SK-N-SH (cell line): ENCODE data around the gene KNDC1. TPM values are rescaled to one million over a fixed set of nuclear protein-coding genes. Genes with fewer than 3 reads are reported as not detected.

Experiments
- CTCF ChIA-PET: fragments of 300-600, 350-600 bp; formaldehyde crosslinking; extraction: SDS; loops from one replicate; lab custom pipeline; 2021; lab: Yijun Ruan, JAX
- POLR2A ChIA-PET: fragments of 350-600 bp; sonication (Branson Sonifier 250); formaldehyde crosslinking; extraction: SDS; loops from one replicate; lab custom pipeline; 2020; ENCODE audit warnings: antibody characterized with exemption, inconsistent platforms; lab: Yijun Ruan, JAX
- DNase-seq: peaks from one replicate; pipeline ENCODE4 v3.0.0; 2012
- H2AFZ ChIP-seq: fragments of 200-600 bp; sonication (generic); 2 replicates; pipeline ENCODE4 v1.8.1; 2016; ENCODE audit warnings: antibody characterized with exemption, mild to moderate bottlenecking, low read depth
- H3F3A ChIP-seq: fragments of 200-600 bp; sonication (generic); replicated peaks from 2 replicates; pipeline ENCODE3; 2016; ENCODE audit warnings: antibody characterized with exemption, mild to moderate bottlenecking; ENCODE audit not compliant: insufficient read depth
- H3K27ac ChIP-seq, 2 experiments: fragments of 200-500 bp in 1 of 2; fragments of 200-600 bp in 1 of 2; sonication (Bioruptor generic) in 1 of 2; sonication (generic), shearing (Covaris generic) in 1 of 2; 2 replicates each; pipeline versions ENCODE4 v1.5.1 to v1.6.1; 2014 to 2016; ENCODE audit warnings: low read depth in 2 of 2, inconsistent platforms in 1 of 2, low read length in 1 of 2, mild to moderate bottlenecking in 1 of 2, mixed read lengths in 1 of 2
- H3K27me3 ChIP-seq: fragments of 200-600 bp; sonication (generic), shearing (Covaris generic); 2 replicates; pipeline ENCODE4 v1.6.1; 2016; ENCODE audit warnings: mixed run types; ENCODE audit not compliant: insufficient read depth
- H3K36me3 ChIP-seq, 2 experiments: fragments of 200-500 bp in 1 of 2; fragments of 200-600 bp in 1 of 2; sonication (Bioruptor generic) in 1 of 2; sonication (generic) in 1 of 2; replicated peaks in 1 of 2; 2 replicates each; pipeline versions ENCODE3 to v1.5.1; 2014 to 2016; ENCODE audit warnings: low read length in 1 of 2, mild to moderate bottlenecking in 1 of 2; ENCODE audit not compliant: insufficient read depth in 2 of 2, control insufficient read depth in 1 of 2
- H3K4me1 ChIP-seq, 2 experiments: fragments of 200-500 bp in 1 of 2; fragments of 200-600 bp in 1 of 2; sonication (Bioruptor generic) in 1 of 2; sonication (generic), shearing (Covaris generic) in 1 of 2; 2 replicates each; pipeline versions ENCODE4 v1.5.1 to v1.6.1; 2014 to 2016; ENCODE audit warnings: low read depth in 1 of 2, low read length in 1 of 2, mixed run types in 1 of 2; ENCODE audit not compliant: insufficient read depth in 2 of 2, control insufficient read depth in 1 of 2
- H3K4me2 ChIP-seq: fragments of 200-600 bp; sonication (generic), shearing (Covaris generic); 2 replicates; pipeline ENCODE4 v1.6.1; 2017; ENCODE audit warnings: mixed run types
- H3K4me3 ChIP-seq, 2 experiments: fragments of 200-500 bp in 1 of 2; fragments of 200-600 bp in 1 of 2; sonication (Bioruptor generic) in 1 of 2; sonication (generic), shearing (Covaris generic) in 1 of 2; 2 replicates each; pipeline versions ENCODE4 v1.5.1 to v1.8.1; 2014 to 2016; ENCODE audit warnings: low read depth in 2 of 2, inconsistent platforms in 1 of 2, low read length in 1 of 2, mild to moderate bottlenecking in 1 of 2, mixed read lengths in 1 of 2, moderate library complexity in 1 of 2
- H3K79me2 ChIP-seq: fragments of 200-600 bp; sonication (generic); 2 replicates; pipeline ENCODE4 v1.8.1; 2017; ENCODE audit warnings: mild to moderate bottlenecking; ENCODE audit not compliant: insufficient read depth
- H3K9ac ChIP-seq: fragments of 200-600 bp; sonication (generic); 2 replicates; pipeline ENCODE4 v1.6.1; 2017; ENCODE audit warnings: mixed run types
- H3K9me2 ChIP-seq: fragments of 200-600 bp; sonication (generic); 2 replicates; pipeline ENCODE4 v1.6.1; 2017; ENCODE audit warnings: mixed run types
- H3K9me3 ChIP-seq: fragments of 200-600 bp; sonication (generic); 2 replicates; pipeline ENCODE4 v1.6.1; 2017; ENCODE audit warnings: mixed run types, mild to moderate bottlenecking, moderate library complexity
- H4K20me1 ChIP-seq: fragments of 200-600 bp; sonication (generic); 2 replicates; pipeline ENCODE4 v1.6.1; 2017; ENCODE audit warnings: mild to moderate bottlenecking, mixed run types; ENCODE audit not compliant: insufficient read depth
- ELF1 ChIP-seq: IDR thresholded peaks from 2 replicates; pipeline ENCODE4 v1.4.0; 2012
- EZH2phosphoT487 ChIP-seq: fragments of 200-600 bp; sonication (generic); IDR thresholded peaks from 2 replicates; pipeline ENCODE4 v1.6.1; 2017; ENCODE audit warnings: low read depth, mixed run types, mild to moderate bottlenecking, antibody characterized with exemption, moderate library complexity, borderline replicate concordance
- IRF3 ChIP-seq: fragments of 150-350 bp; IDR thresholded peaks from 2 replicates; pipeline ENCODE4 v1.6.1; 2016; ENCODE audit warnings: mild to moderate bottlenecking, low read depth, low read length
- JUND ChIP-seq: IDR thresholded peaks from 2 replicates; pipeline ENCODE4 v1.4.0; 2012
- MAX ChIP-seq: IDR thresholded peaks from 2 replicates; pipeline ENCODE4 v1.4.0; 2012; ENCODE audit warnings: low read depth
- MEF2A ChIP-seq: IDR thresholded peaks from 2 replicates; pipeline ENCODE4 v1.4.0; 2012; ENCODE audit warnings: low read depth, borderline replicate concordance
- MXI1 ChIP-seq: IDR thresholded peaks from 2 replicates; pipeline ENCODE4 v1.6.1; 2012; ENCODE audit warnings: mild to moderate bottlenecking, low read depth, low read length, improper control_type of control experiment
- NRF1 ChIP-seq: IDR thresholded peaks from 2 replicates; pipeline ENCODE4 v1.6.1; 2012; ENCODE audit warnings: low read depth, mild to moderate bottlenecking, low read length
- RAD21 ChIP-seq: IDR thresholded peaks from 2 replicates; pipeline ENCODE4 v1.6.1; 2012; ENCODE audit warnings: mild to moderate bottlenecking, low read length
- RCOR1 ChIP-seq: fragments of 150-350 bp; IDR thresholded peaks from 2 replicates; pipeline ENCODE4 v1.6.1; 2017; ENCODE audit warnings: antibody characterized with exemption, low read length
- REST ChIP-seq: IDR thresholded peaks from 2 replicates; pipeline ENCODE4 v1.6.1; 2012; ENCODE audit warnings: mild to moderate bottlenecking, low read depth, low read length, moderate library complexity
- RXRA ChIP-seq: IDR thresholded peaks from 2 replicates; pipeline ENCODE4 v1.4.0; 2012; ENCODE audit warnings: low read depth, mild to moderate bottlenecking, borderline replicate concordance
- SMC3 ChIP-seq: IDR thresholded peaks from 2 replicates; pipeline ENCODE4 v1.6.1; 2012; ENCODE audit warnings: low read depth, low read length, improper control_type of control experiment
- TCF12 ChIP-seq: IDR thresholded peaks from 2 replicates; pipeline ENCODE4 v1.4.0; 2012
- YY1 ChIP-seq: IDR thresholded peaks from 2 replicates; pipeline ENCODE4 v1.4.0; 2012; ENCODE audit warnings: low read depth, mild to moderate bottlenecking
- WGBS: methylation state at CpG from one replicate; pipeline ENCODE4 v1.1.6; 2017; ENCODE audit warnings: low lambda C conversion rate; 5-methylcytosine and 5-hydroxymethylcytosine counted together
- polyA plus RNA-seq, 3 experiments: library from polyadenylated mRNA; depleted of rRNA; stranded (reverse); fragments of >200 nt; gene quantifications; 2 replicates each; pipeline ENCODE4 v1.2.3, GENCODE V29; 2012

KNDC1 gene
- polyA plus RNA-seq, 1 of the 3 experiments (the other 2 are of a cell fraction), result 1.4 TPM

- Histone ChIP-seq H3K9me2 (no peaks in the 10 kb centered on the region), H3F3A (peaks cover 6% of the 10 kb centered on the region), H4K20me1 (no peaks in the 10 kb centered on the region), H3K27me3 (no peaks in the 10 kb centered on the region), H3K4me2 (no peak overlapping the region), H2AFZ (no peak overlapping the region), H3K4me3 (no peak overlapping the region), H3K9me3 (no peaks in the 10 kb centered on the region), H3K36me3 (no peaks in the 10 kb centered on the region), H3K79me2 (no peaks in the 10 kb centered on the region), H3K9ac (no peak overlapping the region), H3K4me1 (peaks cover 3 to 16% of the 10 kb centered on the region in 2 experiments; a peak in 3 of 4 replicates), H3K27ac (no peak overlapping the region)
- POLR2A ChIA-PET, result no interaction called here
- CTCF ChIA-PET, result no interaction called here
- WGBS, result no CpG with 5 or more reads among the region's 15 CpGs
- no peak for DNase-seq
- TF ChIP-seq YY1, result no peak
- TF ChIP-seq MEF2A, result no peak
- TF ChIP-seq SMC3, result no peak
- no peak for TF ChIP-seq JUND
- no peak for TF ChIP-seq NRF1
- no peak for TF ChIP-seq EZH2phosphoT487
- no peak for TF ChIP-seq RCOR1
- no peak for TF ChIP-seq ELF1
- no peak for TF ChIP-seq IRF3
- no peak for TF ChIP-seq REST
- no peak for TF ChIP-seq MXI1
- TF ChIP-seq TCF12, result no peak
Measured at GRCh38 chr10:133255323-133255722, 95.3 kb downstream of the KNDC1 start.

GRCh38 chr10:133257489-133258065, 97.6 kb downstream of the KNDC1 start:
- no peaks in the 10 kb centered on the region for H3K79me2 ChIP-seq
- no peaks in the 10 kb centered on the region for H3K27me3 ChIP-seq
- no peak overlapping the region for H3K27ac ChIP-seq
- no peak overlapping the region for H3K4me2 ChIP-seq
- no peaks in the 10 kb centered on the region for H3K36me3 ChIP-seq
- peak; percentile 69 for DNase-seq
- ChIA-PET POLR2A (no interaction called here), CTCF (interaction anchor here (1.1 to 1.3 kb wide), 2 partner anchors 51 to 114 kb away, joined by 3 to 5 read pairs; no protein-coding TSS in a partner anchor)
- H4K20me1 ChIP-seq, result no peaks in the 10 kb centered on the region
- WGBS, result 67% methylated on average over 25 of the region's 27 CpGs
- peaks cover 13 to 16% of the 10 kb centered on the region in 2 experiments; a peak in 3 of 4 replicates for H3K4me1 ChIP-seq
- H3K9me3 ChIP-seq, result no peaks in the 10 kb centered on the region
- H3K4me3 ChIP-seq, result no peak overlapping the region
- peaks cover 6% of the 10 kb centered on the region for H3F3A ChIP-seq
- no peaks in the 10 kb centered on the region for H3K9me2 ChIP-seq
- no peak overlapping the region for H2AFZ ChIP-seq
- H3K9ac ChIP-seq, result no peak overlapping the region
- no peak for TF ChIP-seq RXRA
- no peak for TF ChIP-seq MAX
- no peak for TF ChIP-seq RAD21
- TF ChIP-seq JUND, result no peak
